SK-N-SH treated with all-trans-retinoic acid at 6 μM for 48 hours (cell line): ENCODE results near the gene MAN1A1.

ENCODE experiments used
- ARNTL ChIP-seq: fragments of 450-650 bp; formaldehyde crosslinking; IDR thresholded peaks from 2 replicates; pipeline ENCODE4 v1.5.0; 2020; ENCODE audit warnings: low read depth, mild to moderate bottlenecking, moderate library complexity, borderline replicate concordance
- CREB5 ChIP-seq: fragments of 250-450 bp; sonication (Bioruptor Pico); IDR thresholded peaks from 2 replicates; pipeline ENCODE4 v1.5.1; 2020; ENCODE audit warnings: low read depth, mild to moderate bottlenecking, moderate library complexity
- ESRRG ChIP-seq: fragments of 250-450 bp; sonication (Bioruptor Pico); IDR thresholded peaks from 2 replicates; pipeline ENCODE4 v1.6.1; 2021; ENCODE audit warnings: mild to moderate bottlenecking
- RARB ChIP-seq: fragments of 250-450 bp; sonication (Bioruptor Pico); IDR thresholded peaks from 2 replicates; pipeline ENCODE4 v1.8.0; 2021; ENCODE audit warnings: mild to moderate bottlenecking, moderate library complexity
- TCF4 ChIP-seq: fragments of 250-450 bp; sonication (Bioruptor Pico); IDR thresholded peaks from 2 replicates; pipeline ENCODE4 v1.8.0; 2021; ENCODE audit warnings: mild to moderate bottlenecking, moderate library complexity, borderline replicate concordance
- ZFP3 ChIP-seq: fragments of 250-450 bp; sonication (Bioruptor Pico); IDR thresholded peaks from 2 replicates; pipeline ENCODE4 v1.5.0; 2020; ENCODE audit warnings: mild to moderate bottlenecking, moderate library complexity
- ZFP30 ChIP-seq: fragments of 450-650 bp; formaldehyde crosslinking; IDR thresholded peaks from 2 replicates; pipeline ENCODE4 v1.5.0; 2022; ENCODE audit warnings: mild to moderate bottlenecking, moderate library complexity

GRCh38 chr6:119170103-119170446 is 179.5 kb downstream of the MAN1A1 start:
- TF ChIP-seq RARB (CRISPR knock-in tag): no peak
- no peak for TF ChIP-seq CREB5 (CRISPR knock-in tag)
- no peak for TF ChIP-seq ESRRG (CRISPR knock-in tag)
- TF ChIP-seq TCF4 (CRISPR knock-in tag): no peak
- TF ChIP-seq ZFP3 (CRISPR knock-in tag): no peak
- no peak for TF ChIP-seq ARNTL (CRISPR knock-in tag)
- TF ChIP-seq ZFP30 (CRISPR knock-in tag): no peak
